A673 (cell line): ENCODE results near the gene CLTCL1.

Source experiments
- CTCF ChIP-seq: fragments of 300-800, 200-600 bp; sonication (generic); conservative IDR thresholded peaks from 2 replicates; pipeline ENCODE4 v1.5.1; 2017; ENCODE audit warnings: low read depth, mild to moderate bottlenecking, antibody characterized with exemption, low read length, moderate library complexity, mixed read lengths
- EZH2 ChIP-seq: fragments of 200-600 bp; sonication (generic); IDR thresholded peaks from 2 replicates; pipeline ENCODE4 v1.6.1; 2017; ENCODE audit warnings: borderline replicate concordance, low read depth, mild to moderate bottlenecking, mixed read lengths, antibody characterized with exemption, low read length; ENCODE audit not compliant: poor library complexity, severe bottlenecking

GRCh38 chr22:19178065-19178656, 113.4 kb downstream of the CLTCL1 start:
- no peak for TF ChIP-seq CTCF
- TF ChIP-seq EZH2, result no peak
